HG03354 (cell line): Measurements from ENCODE around the gene TMPRSS13.
"Not testable (repeated sequence)": the region's sequence is repeated elsewhere in the genome, so short reads cannot be mapped to it uniquely, and the experiment has no call there.

Experiments used
- ATAC-seq: cut with Tn5 transposase; IDR thresholded peaks from one replicate; pipeline ENCODE4 v1.9.1; 2021; ENCODE audit warnings: mild to moderate bottlenecking; ENCODE audit not compliant: unreplicated experiment, poor library complexity, severe bottlenecking

Gene TMPRSS13

GRCh38 chr11:117931971-117932370 is 2.8 kb upstream of the TMPRSS13 start:
- ATAC-seq, result peak; percentile 55

- no peak for ATAC-seq
Measured at GRCh38 chr11:117931331-117931950, 2.2 kb upstream of the TMPRSS13 start.

GRCh38 chr11:117930668-117931330 is 1.6 kb upstream of the TMPRSS13 start:
- ATAC-seq, result peak; percentile 48

- no peak for ATAC-seq
Measured at GRCh38 chr11:117929916-117930570, 841 bp upstream of the TMPRSS13 start.

- no peak for ATAC-seq
Measured at GRCh38 chr11:117928446-117929141, 608 bp downstream of the TMPRSS13 start.

- no peak for ATAC-seq
Measured at GRCh38 chr11:117927926-117928325, 1.3 kb downstream of the TMPRSS13 start.

- ATAC-seq, result not testable (repeated sequence)
Measured at GRCh38 chr11:117926166-117926565, 3.0 kb downstream of the TMPRSS13 start.

- no peak for ATAC-seq
Measured at GRCh38 chr11:117925198-117925925, 3.8 kb downstream of the TMPRSS13 start.

GRCh38 chr11:117924631-117925170 is 4.5 kb downstream of the TMPRSS13 start:
- no peak for ATAC-seq

- no peak for ATAC-seq
Measured at GRCh38 chr11:117923773-117924172, 5.4 kb downstream of the TMPRSS13 start.

- ATAC-seq, result no peak
Measured at GRCh38 chr11:117923275-117923674, 5.9 kb downstream of the TMPRSS13 start.

- no peak for ATAC-seq
Measured at GRCh38 chr11:117921893-117922292, 7.3 kb downstream of the TMPRSS13 start.

- ATAC-seq, result no peak
Measured at GRCh38 chr11:117921456-117921855, 7.7 kb downstream of the TMPRSS13 start.

GRCh38 chr11:117919781-117920221 is 9.4 kb downstream of the TMPRSS13 start:
- ATAC-seq, result no peak

GRCh38 chr11:117919341-117919740 is 9.9 kb downstream of the TMPRSS13 start:
- ATAC-seq, result no peak

GRCh38 chr11:117918366-117919255 is 10.6 kb downstream of the TMPRSS13 start:
- ATAC-seq, result no peak

- ATAC-seq, result no peak
Measured at GRCh38 chr11:117917591-117918151, 11.5 kb downstream of the TMPRSS13 start.

GRCh38 chr11:117916956-117917355 is 12.2 kb downstream of the TMPRSS13 start:
- ATAC-seq, result no peak
